GM10248 (cell line): Measurements from ENCODE around the gene TNFSF13B.

ENCODE experiments used
- CTCF ChIA-PET: fragments of 300-600 bp; sonication (Branson Sonifier 250); formaldehyde crosslinking; extraction: SDS; loops from one replicate; lab custom pipeline; 2021; ENCODE audit warnings: antibody characterized with exemption; lab: Yijun Ruan, JAX
- POLR2A ChIA-PET: fragments of 350-650 bp; sonication (Branson Sonifier 250); formaldehyde crosslinking; extraction: SDS; loops from one replicate; lab custom pipeline; 2020; ENCODE audit warnings: antibody characterized with exemption; lab: Yijun Ruan, JAX
- DNase-seq: peaks from one replicate; pipeline ENCODE4 v3.0.0; 2012; ENCODE audit errors: extremely low spot score
- TF ChIP-seq, protein P1 (sequence below): IDR thresholded peaks from 2 replicates; pipeline ENCODE4 v1.5.1; 2012; ENCODE audit warnings: mild to moderate bottlenecking, low read depth; ENCODE audit errors: extremely low read depth, missing control alignments, control extremely low read depth

TNFSF13B gene

GRCh38 chr13:108350579-108350978 lies 81.1 kb downstream of the TNFSF13B start:
- DNase-seq = no peak
- ChIA-PET POLR2A (no interaction called here), CTCF (interaction anchor here (1.2 to 1.7 kb wide), 2 partner anchors 10 to 32 kb away, joined by 3 read pairs; no protein-coding TSS in a partner anchor)
- TF ChIP-seq, protein P1, sequence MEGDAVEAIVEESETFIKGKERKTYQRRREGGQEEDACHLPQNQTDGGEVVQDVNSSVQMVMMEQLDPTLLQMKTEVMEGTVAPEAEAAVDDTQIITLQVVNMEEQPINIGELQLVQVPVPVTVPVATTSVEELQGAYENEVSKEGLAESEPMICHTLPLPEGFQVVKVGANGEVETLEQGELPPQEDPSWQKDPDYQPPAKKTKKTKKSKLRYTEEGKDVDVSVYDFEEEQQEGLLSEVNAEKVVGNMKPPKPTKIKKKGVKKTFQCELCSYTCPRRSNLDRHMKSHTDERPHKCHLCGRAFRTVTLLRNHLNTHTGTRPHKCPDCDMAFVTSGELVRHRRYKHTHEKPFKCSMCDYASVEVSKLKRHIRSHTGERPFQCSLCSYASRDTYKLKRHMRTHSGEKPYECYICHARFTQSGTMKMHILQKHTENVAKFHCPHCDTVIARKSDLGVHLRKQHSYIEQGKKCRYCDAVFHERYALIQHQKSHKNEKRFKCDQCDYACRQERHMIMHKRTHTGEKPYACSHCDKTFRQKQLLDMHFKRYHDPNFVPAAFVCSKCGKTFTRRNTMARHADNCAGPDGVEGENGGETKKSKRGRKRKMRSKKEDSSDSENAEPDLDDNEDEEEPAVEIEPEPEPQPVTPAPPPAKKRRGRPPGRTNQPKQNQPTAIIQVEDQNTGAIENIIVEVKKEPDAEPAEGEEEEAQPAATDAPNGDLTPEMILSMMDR = no peak

DNA sequence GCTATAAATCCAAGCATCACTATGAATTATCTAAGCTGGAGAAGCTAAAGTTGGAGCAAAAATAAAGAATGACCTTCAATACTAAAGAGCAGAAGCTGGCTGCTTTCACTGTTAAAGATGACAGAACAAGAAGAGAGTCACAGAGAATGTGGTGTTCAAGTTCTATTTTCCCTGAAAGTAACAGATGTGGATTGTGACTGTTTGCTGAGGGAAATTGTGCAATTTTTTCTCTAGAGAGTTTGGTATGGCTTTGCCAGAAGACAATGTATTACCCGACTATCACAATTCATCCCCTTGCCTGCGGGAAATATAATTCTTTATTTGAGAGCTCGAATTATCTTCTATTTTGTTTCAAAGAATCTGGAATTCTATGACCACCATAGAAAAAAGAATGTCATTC lies 83.1 kb downstream of the TNFSF13B start:
- CTCF ChIA-PET = interaction anchor here (1.1 to 1.6 kb wide), 4 partner anchors 8 to 28 kb away, joined by 3 to 4 read pairs (median 3); no protein-coding TSS in a partner anchor
- TF ChIP-seq, protein P1 = no peak
- DNase-seq = no peak
- POLR2A ChIA-PET = no interaction called here

DNA sequence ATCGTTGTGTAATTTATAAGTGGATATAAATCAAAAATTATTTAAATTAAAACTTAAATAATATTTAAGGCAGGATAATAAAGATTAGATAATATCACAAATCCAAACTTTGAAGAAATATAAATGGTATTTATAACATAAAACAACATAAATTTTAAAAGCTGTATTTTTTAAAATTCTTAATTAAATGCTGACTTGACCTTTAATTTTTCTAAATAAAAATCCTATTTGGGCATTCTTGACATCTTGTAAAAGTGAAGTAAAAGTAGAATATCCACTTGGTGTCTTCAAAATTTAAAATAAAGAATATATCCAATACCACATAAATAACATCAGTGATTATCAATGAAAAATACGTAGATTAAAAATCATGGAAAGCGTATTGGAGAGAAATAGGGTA lies 87.7 kb downstream of the TNFSF13B start:
- TF ChIP-seq, protein P1 = no peak
- POLR2A ChIA-PET = no interaction called here
- no peak for DNase-seq
- CTCF ChIA-PET = no interaction called here
